Fibroblast of the aortic adventitia (primary cell): ENCODE measurements around the gene LSAMP. TPM values are rescaled to one million over a fixed set of nuclear protein-coding genes. Genes with fewer than 3 reads are reported as not detected.

Experiments
- DNase-seq: peaks from one replicate; pipeline ENCODE4 v3.0.0-alpha.2; 2010; ENCODE audit warnings: low read depth
- H3K4me3 ChIP-seq: 2 replicates; pipeline ENCODE4 v1.5.1; 2011; ENCODE audit warnings: low read depth, mild to moderate bottlenecking, control low read depth, low read length, moderate library complexity
- total RNA-seq: library from RNA; depleted of rRNA; stranded (reverse); fragments of >200 nt; gene quantifications from 2 replicates; pipeline ENCODE4 v1.2.3, GENCODE V29; 2012; ENCODE audit warnings: low replicate concordance
- TF ChIP-seq, protein P1 (sequence below): IDR thresholded peaks from 2 replicates; pipeline ENCODE4 v1.5.1; 2011; ENCODE audit warnings: mild to moderate bottlenecking, low read length, control low read depth, inconsistent platforms; ENCODE audit not compliant: insufficient read depth

LSAMP gene
- total RNA-seq, 1 donor: 9.8 TPM

DNA sequence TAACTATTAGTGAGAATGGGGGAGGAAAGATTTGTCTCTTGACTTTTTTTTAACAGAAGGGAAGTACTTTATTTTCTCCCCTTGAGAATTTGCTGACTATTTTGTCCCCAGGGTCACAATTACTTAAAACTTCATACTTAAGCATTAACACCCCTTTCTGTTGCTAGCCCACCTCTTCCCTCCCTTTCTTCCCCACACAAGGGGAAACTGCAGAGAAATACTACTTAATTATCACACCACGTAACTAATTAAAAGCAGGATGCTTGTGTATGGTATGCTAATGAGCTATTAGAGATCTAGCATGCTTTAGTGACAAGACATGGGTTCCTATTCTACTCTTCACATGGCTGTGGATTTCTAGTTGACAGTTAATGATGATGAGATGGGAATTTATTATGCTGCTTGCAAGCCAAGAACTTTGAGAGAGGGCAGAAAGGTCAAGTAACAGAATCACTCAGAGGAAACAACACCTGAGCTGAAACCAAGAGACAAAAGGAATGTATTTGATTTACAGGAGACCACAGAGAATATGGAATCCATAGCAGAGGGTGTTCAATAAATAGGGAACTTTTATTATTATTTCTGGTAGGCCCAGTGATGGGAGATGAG is 179.2 kb downstream of the LSAMP start:
- no peak overlapping the region for H3K4me3 ChIP-seq
- no peak for DNase-seq
- TF ChIP-seq, protein P1, sequence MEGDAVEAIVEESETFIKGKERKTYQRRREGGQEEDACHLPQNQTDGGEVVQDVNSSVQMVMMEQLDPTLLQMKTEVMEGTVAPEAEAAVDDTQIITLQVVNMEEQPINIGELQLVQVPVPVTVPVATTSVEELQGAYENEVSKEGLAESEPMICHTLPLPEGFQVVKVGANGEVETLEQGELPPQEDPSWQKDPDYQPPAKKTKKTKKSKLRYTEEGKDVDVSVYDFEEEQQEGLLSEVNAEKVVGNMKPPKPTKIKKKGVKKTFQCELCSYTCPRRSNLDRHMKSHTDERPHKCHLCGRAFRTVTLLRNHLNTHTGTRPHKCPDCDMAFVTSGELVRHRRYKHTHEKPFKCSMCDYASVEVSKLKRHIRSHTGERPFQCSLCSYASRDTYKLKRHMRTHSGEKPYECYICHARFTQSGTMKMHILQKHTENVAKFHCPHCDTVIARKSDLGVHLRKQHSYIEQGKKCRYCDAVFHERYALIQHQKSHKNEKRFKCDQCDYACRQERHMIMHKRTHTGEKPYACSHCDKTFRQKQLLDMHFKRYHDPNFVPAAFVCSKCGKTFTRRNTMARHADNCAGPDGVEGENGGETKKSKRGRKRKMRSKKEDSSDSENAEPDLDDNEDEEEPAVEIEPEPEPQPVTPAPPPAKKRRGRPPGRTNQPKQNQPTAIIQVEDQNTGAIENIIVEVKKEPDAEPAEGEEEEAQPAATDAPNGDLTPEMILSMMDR: no peak

DNA sequence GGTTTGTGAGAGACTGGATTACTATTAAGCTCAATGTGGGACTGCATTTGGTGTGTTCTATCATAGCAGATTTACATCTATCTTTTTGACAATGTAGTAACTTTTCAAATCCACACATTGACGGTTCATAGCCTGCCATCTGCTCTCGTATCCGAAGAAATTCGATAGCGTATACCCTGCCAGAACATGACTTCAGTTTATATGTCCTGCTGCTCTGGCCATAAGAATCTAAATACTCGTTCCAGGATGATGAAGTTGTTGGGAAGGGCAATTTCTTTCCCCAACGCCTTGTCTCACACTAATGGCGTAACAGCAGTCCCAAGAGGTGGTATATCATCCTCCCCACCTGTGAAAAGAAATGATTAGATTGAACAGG is 180.0 kb downstream of the LSAMP start:
- no peak overlapping the region for H3K4me3 ChIP-seq
- TF ChIP-seq, protein P1: no peak
- no peak for DNase-seq

DNA sequence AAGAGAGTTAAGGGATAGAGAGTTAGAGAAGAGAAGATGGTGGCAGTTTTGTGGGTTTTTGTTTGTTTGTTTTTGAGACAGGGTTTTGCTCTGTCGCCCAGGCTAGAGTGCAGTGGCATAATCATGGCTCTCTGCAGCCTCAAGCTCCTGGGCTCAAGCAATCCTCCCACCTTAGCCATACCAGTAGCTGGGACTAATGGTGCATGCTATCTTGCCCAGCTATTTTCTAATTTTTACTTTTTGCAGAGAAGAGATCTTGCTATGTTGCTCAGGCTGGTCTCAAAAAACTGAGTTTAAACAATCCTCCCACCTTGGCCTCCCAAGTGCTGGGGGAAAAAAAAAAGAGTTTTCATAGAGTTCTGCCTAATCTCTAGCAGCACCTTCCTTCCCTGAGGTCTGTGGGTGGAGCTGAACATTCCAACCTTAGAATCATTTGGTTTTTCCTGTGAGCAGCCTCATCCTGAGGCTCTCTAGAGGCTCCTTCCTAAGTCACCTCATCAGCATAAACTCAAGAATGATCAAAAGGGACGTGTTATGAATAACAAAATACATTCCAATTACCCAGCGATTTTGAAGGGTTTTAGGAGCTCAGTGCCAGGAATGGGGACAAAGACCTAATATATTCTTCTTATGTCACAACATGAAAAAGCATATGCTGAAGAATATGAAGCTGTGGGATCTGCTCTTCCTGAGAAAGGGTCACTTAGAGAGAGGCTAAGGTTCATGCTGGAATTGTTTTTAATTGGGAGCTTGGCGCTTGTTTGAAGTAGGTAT is 180.6 kb downstream of the LSAMP start:
- no peak for DNase-seq
- H3K4me3 ChIP-seq: no peak overlapping the region
- TF ChIP-seq, protein P1: no peak

DNA sequence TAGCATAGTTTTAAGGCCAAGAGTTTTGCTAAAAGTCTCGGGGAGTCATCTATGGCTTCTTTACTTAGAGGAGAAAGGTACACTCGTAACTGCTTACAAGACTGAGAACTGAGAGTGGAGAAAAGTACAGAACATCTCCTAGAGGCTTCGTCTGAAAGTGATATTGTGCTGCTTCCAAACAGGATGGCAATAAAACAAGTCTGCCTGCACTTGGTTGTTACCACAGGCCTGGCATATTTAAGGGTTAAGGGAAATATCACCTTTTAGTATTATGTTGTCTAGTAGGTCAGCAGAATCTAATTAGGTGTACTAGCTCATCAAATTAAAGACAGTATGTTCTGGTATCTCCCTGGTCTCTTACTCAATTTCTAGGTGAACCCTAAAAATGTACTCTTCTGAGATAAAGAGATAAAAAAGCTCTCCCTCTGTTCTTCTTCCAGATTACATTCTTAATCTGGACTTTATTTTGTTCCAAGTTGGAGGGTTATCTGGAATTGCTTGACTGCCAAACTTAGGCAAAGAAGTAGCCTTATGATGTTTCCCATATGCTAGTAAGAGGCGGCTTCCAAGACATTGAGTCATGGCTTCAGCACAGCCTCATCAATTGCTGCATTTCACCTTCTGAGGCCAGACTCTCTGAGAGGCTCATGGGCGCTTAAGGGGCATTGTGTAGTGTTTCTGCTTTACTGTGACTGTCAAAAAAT is 181.3 kb downstream of the LSAMP start:
- peak; percentile 90 for DNase-seq
- no peak overlapping the region for H3K4me3 ChIP-seq
- TF ChIP-seq, protein P1: no peak

DNA sequence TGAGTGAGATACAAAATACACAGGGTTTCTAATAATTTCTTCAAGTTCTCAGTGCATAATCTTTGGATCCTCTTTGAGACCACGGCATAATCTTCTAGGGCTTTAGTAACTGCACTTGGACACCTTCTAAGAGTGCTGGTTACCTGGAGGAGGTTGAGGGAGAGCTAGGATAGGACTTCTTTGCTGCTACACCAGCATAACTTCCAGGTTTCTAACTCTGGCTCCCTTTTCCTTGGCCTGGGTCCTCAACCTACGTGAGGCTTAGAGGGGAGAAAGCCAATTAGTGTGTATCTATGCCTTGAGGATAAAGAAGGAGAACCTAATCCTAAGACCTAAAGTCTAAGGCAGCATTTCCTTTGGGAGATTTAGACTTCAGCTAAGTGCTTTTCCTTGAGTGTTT is 184.8 kb downstream of the LSAMP start:
- no peak overlapping the region for H3K4me3 ChIP-seq
- DNase-seq: no peak
- TF ChIP-seq, protein P1: no peak

DNA sequence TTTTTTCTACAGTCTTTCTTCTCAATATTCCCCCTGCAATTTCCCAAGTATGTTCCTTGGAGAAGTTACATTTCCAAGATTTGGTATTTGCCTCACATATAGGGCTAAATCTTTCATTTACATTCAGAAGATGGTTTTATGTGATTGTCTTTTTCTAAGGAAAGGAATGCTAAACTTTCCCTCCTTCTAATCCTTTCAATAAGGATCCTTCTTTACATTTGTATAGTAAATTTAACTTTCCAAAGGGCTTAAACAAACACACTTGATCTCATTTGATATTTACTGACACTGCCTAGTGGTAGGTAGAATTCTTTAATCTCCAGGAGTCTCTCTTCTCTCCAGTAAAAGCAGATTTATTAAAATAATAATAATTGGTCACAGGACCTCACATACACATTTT is 185.3 kb downstream of the LSAMP start:
- TF ChIP-seq, protein P1: no peak
- DNase-seq: no peak
- H3K4me3 ChIP-seq: no peak overlapping the region
